Esophagus muscularis mucosa (tissue), 3 donors: ENCODE measurements around the gene ABHD17A.
"Not testable (repeated sequence)": the region's sequence is repeated elsewhere in the genome, so short reads cannot be mapped to it uniquely, and the experiment has no call there.

Source experiments
- POLR2AphosphoS5 ChIP-seq, 2 donors: sonication (generic); formaldehyde crosslinking; IDR thresholded peaks; one replicate each; pipeline ENCODE4 v1.6.1; 2017; ENCODE audit warnings: antibody characterized with exemption in 2 of 2
- TF ChIP-seq, protein P1 (sequence below), 3 experiments: fragments of 200-600 bp in 2 of 3; fragments of 450-650 bp in 1 of 3; sonication (generic) in 2 of 3; IDR thresholded peaks; one replicate each; pipeline ENCODE4 v1.5.1; 2017 to 2019; ENCODE audit warnings: antibody characterized with exemption in 3 of 3, mild to moderate bottlenecking in 2 of 3, moderate library complexity in 1 of 3

DNA sequence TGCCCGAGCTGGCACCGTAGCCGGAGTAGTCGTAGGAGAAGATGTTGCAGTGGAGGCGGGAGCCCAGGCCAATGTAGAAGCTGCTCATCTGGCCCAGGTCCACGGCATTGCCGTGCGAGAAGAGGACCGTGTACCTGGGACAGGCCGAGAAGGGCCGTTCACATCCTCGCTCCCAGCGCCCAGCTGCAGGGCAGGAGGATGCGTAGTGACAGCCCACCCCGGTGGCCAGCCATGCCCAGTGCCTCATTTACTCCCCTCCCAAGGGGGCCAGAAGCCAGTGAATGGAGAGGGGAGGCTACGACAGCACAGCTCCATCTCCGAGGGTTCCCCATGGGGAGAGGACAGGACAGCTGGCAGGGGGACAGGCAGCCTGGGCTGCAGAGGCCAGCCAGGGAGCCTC lies 5.3 kb downstream of the ABHD17A start:
- TF ChIP-seq, protein P1, sequence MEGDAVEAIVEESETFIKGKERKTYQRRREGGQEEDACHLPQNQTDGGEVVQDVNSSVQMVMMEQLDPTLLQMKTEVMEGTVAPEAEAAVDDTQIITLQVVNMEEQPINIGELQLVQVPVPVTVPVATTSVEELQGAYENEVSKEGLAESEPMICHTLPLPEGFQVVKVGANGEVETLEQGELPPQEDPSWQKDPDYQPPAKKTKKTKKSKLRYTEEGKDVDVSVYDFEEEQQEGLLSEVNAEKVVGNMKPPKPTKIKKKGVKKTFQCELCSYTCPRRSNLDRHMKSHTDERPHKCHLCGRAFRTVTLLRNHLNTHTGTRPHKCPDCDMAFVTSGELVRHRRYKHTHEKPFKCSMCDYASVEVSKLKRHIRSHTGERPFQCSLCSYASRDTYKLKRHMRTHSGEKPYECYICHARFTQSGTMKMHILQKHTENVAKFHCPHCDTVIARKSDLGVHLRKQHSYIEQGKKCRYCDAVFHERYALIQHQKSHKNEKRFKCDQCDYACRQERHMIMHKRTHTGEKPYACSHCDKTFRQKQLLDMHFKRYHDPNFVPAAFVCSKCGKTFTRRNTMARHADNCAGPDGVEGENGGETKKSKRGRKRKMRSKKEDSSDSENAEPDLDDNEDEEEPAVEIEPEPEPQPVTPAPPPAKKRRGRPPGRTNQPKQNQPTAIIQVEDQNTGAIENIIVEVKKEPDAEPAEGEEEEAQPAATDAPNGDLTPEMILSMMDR (IDR thresholded peaks at IDR 0.05): not testable (repeated sequence)
- TF ChIP-seq POLR2AphosphoS5 (IDR thresholded peaks at IDR 0.05): not testable (repeated sequence)
